ENCODE results near the gene EML1. TPM values are rescaled to one million over a fixed set of nuclear protein-coding genes. Genes with fewer than 3 reads are reported as not detected.

The EML1 gene
- total RNA-seq, 4 donors from 2014 or later: 92.3 to 131 (median 119) TPM

DNA sequence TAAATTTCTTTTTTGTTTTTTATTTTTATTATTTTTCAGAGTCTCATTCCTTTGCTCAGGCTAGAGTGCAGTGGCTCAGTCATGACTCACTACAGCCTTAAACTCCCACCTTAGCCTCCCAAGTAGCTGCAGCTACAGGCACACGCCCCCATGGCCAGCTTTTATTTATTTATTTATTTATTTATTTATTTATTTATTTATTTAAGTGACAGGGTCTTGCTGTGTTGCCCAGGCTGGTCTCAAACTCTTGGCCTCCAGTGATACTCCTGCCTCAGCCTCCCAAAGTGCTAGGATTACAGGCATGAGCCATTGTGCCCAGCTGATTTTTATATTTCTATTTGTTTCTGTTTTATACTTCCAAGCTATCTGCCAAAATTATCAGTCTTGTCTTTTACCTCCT, 182.8 kb downstream of the EML1 start:
- TF ChIP-seq POLR2A (IDR thresholded peaks at IDR 0.05; ENCODE audit: low read depth): no peak
- TF ChIP-seq POLR2AphosphoS5 (IDR thresholded peaks at IDR 0.05): no peak
- TF ChIP-seq, protein P1, sequence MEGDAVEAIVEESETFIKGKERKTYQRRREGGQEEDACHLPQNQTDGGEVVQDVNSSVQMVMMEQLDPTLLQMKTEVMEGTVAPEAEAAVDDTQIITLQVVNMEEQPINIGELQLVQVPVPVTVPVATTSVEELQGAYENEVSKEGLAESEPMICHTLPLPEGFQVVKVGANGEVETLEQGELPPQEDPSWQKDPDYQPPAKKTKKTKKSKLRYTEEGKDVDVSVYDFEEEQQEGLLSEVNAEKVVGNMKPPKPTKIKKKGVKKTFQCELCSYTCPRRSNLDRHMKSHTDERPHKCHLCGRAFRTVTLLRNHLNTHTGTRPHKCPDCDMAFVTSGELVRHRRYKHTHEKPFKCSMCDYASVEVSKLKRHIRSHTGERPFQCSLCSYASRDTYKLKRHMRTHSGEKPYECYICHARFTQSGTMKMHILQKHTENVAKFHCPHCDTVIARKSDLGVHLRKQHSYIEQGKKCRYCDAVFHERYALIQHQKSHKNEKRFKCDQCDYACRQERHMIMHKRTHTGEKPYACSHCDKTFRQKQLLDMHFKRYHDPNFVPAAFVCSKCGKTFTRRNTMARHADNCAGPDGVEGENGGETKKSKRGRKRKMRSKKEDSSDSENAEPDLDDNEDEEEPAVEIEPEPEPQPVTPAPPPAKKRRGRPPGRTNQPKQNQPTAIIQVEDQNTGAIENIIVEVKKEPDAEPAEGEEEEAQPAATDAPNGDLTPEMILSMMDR (IDR thresholded peaks at IDR 0.05): no peak
- TF ChIP-seq EP300 (IDR thresholded peaks at IDR 0.05): no peak
- H3K4me3 ChIP-seq: no peak overlapping the region
- H3K36me3 ChIP-seq: no peaks in the 10 kb centered on the region
- no peaks in the 10 kb centered on the region for H3K27me3 ChIP-seq
- WGBS: 94% methylated on average over 1 of the region's 1 CpG
- no peak overlapping the region for H3K27ac ChIP-seq (replicated peaks in 1 of 4)
- intact Hi-C loops (cut with DNase I): no loop called here
- DNase-seq (ENCODE audit: extremely low spot score): no peak
- peaks cover 0 to 18% (median 3%) of the 10 kb centered on the region in 4 donors for H3K9me3 ChIP-seq
- H3K4me1 ChIP-seq: peaks cover 0 to 15% (median 9%) of the 10 kb centered on the region in 4 donors

DNA sequence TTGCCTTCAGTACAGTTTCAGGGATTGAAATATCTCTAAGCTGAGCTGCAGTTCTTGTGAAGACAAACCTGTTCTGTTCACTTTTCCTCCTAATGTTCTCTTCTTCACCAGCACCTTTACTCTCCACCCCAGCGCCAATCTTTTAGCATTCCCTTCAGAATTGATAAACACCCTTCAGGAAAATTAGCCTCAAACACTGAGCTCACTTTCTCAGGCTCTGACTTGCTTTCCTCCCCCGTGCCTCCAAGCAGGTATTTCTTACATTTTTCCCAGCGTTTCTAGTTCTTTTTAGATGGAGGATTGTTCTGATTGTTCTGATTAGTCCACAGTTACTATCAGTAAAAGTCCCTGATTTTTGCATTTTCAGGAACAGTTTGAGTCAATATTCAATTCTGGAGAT, 183.5 kb downstream of the EML1 start:
- Histone ChIP-seq H3K27me3 (no peaks in the 10 kb centered on the region), H3K4me1 (peaks cover 0 to 14% (median 8%) of the 10 kb centered on the region in 4 donors), H3K36me3 (no peaks in the 10 kb centered on the region), H3K9me3 (peaks cover 0 to 18% (median 3%) of the 10 kb centered on the region in 4 donors), H3K4me3 (no peak overlapping the region), H3K27ac (replicated peaks in 1 of 4) (no peak overlapping the region)
- TF ChIP-seq EP300 (IDR thresholded peaks at IDR 0.05): no peak
- TF ChIP-seq POLR2A (IDR thresholded peaks at IDR 0.05; ENCODE audit: low read depth): no peak
- TF ChIP-seq, protein P1 (IDR thresholded peaks at IDR 0.05): no peak
- no peak for TF ChIP-seq POLR2AphosphoS5 (IDR thresholded peaks at IDR 0.05)
- 98% methylated on average over 3 of the region's 3 CpGs for WGBS
- no peak for DNase-seq (ENCODE audit: extremely low spot score)
- intact Hi-C loops (cut with DNase I): no loop called here

DNA sequence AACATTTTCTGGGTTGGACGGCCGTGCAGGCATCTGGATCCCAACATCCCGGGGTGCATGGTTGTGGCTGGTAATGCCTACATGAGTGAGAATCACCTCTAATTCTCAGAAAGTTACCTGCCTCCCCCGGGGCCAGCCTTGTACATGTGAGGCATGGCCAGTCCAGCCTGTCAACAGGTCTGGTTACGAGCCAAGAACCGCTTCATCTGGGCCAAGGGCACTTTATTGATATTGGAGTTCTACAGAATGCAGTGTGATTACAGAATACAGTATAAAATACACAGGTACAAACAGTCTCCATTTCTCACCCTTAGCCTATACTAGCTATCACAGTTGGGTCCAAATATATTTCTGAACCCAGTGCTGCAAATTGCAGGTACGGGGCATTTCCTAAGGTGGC, 187.1 kb downstream of the EML1 start:
- no peak overlapping the region for H3K4me3 ChIP-seq
- H3K9me3 ChIP-seq: peaks cover 0 to 7% (median 2%) of the 10 kb centered on the region in 4 donors
- peaks cover 3 to 24% (median 22%) of the 10 kb centered on the region in 4 donors for H3K4me1 ChIP-seq
- DNase-seq (ENCODE audit: extremely low spot score): no peak
- no peaks in the 10 kb centered on the region for H3K36me3 ChIP-seq
- TF ChIP-seq, protein P1 (IDR thresholded peaks at IDR 0.05): no peak
- TF ChIP-seq EP300 (IDR thresholded peaks at IDR 0.05) (no peak), POLR2AphosphoS5 (IDR thresholded peaks at IDR 0.05) (no peak), POLR2A (IDR thresholded peaks at IDR 0.05; ENCODE audit: low read depth) (no peak)
- intact Hi-C loops (cut with DNase I): loop anchor here (5.0 kb wide), 1 partner anchor 52 kb away; no protein-coding TSS in a partner anchor
- H3K27me3 ChIP-seq: no peaks in the 10 kb centered on the region
- H3K27ac ChIP-seq (replicated peaks in 1 of 4): no peak overlapping the region
- 89% methylated on average over 7 of the region's 7 CpGs for WGBS

DNA sequence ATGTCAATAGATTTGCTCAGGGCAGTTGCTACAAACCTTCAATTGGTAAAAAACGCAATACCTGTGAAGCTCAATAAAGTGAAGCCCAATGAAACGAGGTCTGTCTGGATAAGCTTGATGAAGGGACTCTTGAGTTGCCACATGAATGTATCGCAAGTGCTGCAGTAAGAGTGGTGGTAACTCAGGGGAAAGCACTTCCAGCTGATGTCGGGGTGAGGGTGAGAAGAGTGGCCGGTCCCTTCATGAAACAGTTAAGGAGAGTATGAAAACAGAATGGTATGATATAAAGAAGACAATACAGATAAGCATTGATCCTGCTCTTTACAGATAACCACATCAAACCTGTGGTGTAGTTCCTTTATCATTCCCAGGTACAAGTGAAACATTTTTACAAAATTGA, 188.6 kb downstream of the EML1 start:
- 79% methylated on average over 5 of the region's 5 CpGs for WGBS
- peaks cover 3 to 24% (median 22%) of the 10 kb centered on the region in 4 donors for H3K4me1 ChIP-seq

More for the DNA sequence above, 188.6 kb downstream of the EML1 start:
- H3K27me3 ChIP-seq: no peaks in the 10 kb centered on the region
- H3K27ac ChIP-seq (replicated peaks in 1 of 4): no peak overlapping the region
- H3K9me3 ChIP-seq: no peaks in the 10 kb centered on the region
- H3K4me3 ChIP-seq: no peak overlapping the region
- TF ChIP-seq EP300 (IDR thresholded peaks at IDR 0.05): no peak
- TF ChIP-seq, protein P1 (IDR thresholded peaks at IDR 0.05): no peak
- no peaks in the 10 kb centered on the region for H3K36me3 ChIP-seq
- intact Hi-C loops (cut with DNase I): loop anchor here (2.0 to 5.0 kb wide), 3 partner anchors 50 to 207 kb away; no protein-coding TSS in a partner anchor
- no peak for DNase-seq (ENCODE audit: extremely low spot score)

Measured in esophagus muscularis mucosa (tissue), 4 donors.